Esophagus muscularis mucosa (tissue), 4 donors: ENCODE data around the gene CCDC88A. TPM values are rescaled to one million over a fixed set of nuclear protein-coding genes. Genes with fewer than 3 reads are reported as not detected.
"Not testable (repeated sequence)": the region's sequence is repeated elsewhere in the genome, so short reads cannot be mapped to it uniquely, and the experiment has no call there.

Source experiments
- DNase-seq: peaks from one replicate; pipeline ENCODE4 v3.0.0-alpha.2; 2017; ENCODE audit errors: extremely low spot score
- H3K27ac ChIP-seq, 4 donors: fragments of 200-600 bp; sonication (generic); replicated peaks in 1 of 4; 1 replicate in 3 of 4; 2 replicates in 1 of 4; pipeline ENCODE4 v1.5.1; 2016 to 2019; ENCODE audit warnings: mild to moderate bottlenecking in 1 of 4
- H3K27me3 ChIP-seq, 4 donors: fragments of 200-600 bp; sonication (generic); one replicate each; pipeline versions ENCODE4 v1.5.1 to v1.6.0; 2016 to 2019
- H3K36me3 ChIP-seq, 4 donors: fragments of 200-600 bp; sonication (generic); one replicate each; pipeline ENCODE4 v1.5.1; 2016 to 2019
- H3K4me1 ChIP-seq, 4 donors: fragments of 200-600 bp; sonication (generic); one replicate each; pipeline ENCODE4 v1.5.1; 2016 to 2019
- H3K4me3 ChIP-seq, 4 donors: fragments of 200-600 bp; sonication (generic); 1 replicate in 2 of 4; 2 replicates in 2 of 4; pipeline ENCODE4 v1.5.1; 2016 to 2019; ENCODE audit warnings: mild to moderate bottlenecking in 4 of 4, moderate library complexity in 1 of 4
- H3K9me3 ChIP-seq, 4 donors: fragments of 200-600 bp; sonication (generic); 1 replicate in 3 of 4; 2 replicates in 1 of 4; pipeline ENCODE4 v1.5.1; 2016 to 2019
- EP300 ChIP-seq: sonication (generic); formaldehyde crosslinking; IDR thresholded peaks from one replicate; pipeline ENCODE4 v1.6.1; 2017; ENCODE audit warnings: antibody characterized with exemption
- POLR2A ChIP-seq: fragments of 450-650 bp; IDR thresholded peaks from one replicate; pipeline ENCODE4 v1.6.1; 2017; ENCODE audit warnings: antibody characterized with exemption, moderate library complexity, mild to moderate bottlenecking, low read depth
- POLR2AphosphoS5 ChIP-seq, 2 donors: sonication (generic); formaldehyde crosslinking; IDR thresholded peaks; one replicate each; pipeline ENCODE4 v1.6.1; 2017; ENCODE audit warnings: antibody characterized with exemption in 2 of 2
- WGBS: methylation state at CpG from one replicate; pipeline ENCODE4 v1.1.5; 2018; 5-methylcytosine and 5-hydroxymethylcytosine counted together
- intact Hi-C: fragments of 100-400 bp; cut with DNase I; formaldehyde crosslinking; loops from one replicate; pipeline ENCODE4 v1.15.1; 2023
- total RNA-seq, 4 donors: library from RNA; depleted of rRNA; stranded (reverse); fragments of >200 nt; gene quantifications; one replicate each; pipeline versions ENCODE4 v1.1.0 to v1.2.1, GENCODE V29; 2016
- TF ChIP-seq, protein P1 (sequence below), 3 experiments: fragments of 200-600 bp in 2 of 3; fragments of 450-650 bp in 1 of 3; sonication (generic) in 2 of 3; IDR thresholded peaks; one replicate each; pipeline ENCODE4 v1.5.1; 2017 to 2019; ENCODE audit warnings: antibody characterized with exemption in 3 of 3, mild to moderate bottlenecking in 2 of 3, moderate library complexity in 1 of 3

CCDC88A gene
- total RNA-seq, 4 donors from 2014 or later: 29.7 to 58.6 (median 38.5) TPM

DNA sequence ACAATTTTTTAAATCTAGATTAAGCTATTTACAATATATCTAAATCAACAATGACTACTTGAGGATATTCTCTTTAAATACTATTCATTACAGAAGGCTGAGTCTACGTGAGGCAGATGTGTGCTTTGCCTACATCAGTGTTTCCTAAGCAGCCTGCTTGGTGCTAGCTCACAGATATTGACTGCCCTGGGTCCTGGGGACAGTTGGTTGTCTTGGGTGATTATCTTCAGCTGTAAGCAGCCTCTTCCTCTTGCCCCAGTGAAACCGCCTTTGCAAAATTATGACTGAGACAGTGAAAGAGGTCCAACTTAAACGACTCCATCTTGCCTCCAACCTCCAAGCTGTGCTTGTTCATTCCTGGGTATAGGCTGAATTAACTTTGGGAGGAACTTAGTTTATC, 39.6 kb upstream of the CCDC88A start:
- H3K36me3 ChIP-seq: no peaks in the 10 kb centered on the region
- H3K4me1 ChIP-seq: no peaks in the 10 kb centered on the region
- H3K9me3 ChIP-seq: no peaks in the 10 kb centered on the region
- 88% methylated on average over 3 of the region's 3 CpGs for WGBS
- no peak overlapping the region for H3K27ac ChIP-seq
- H3K4me3 ChIP-seq: no peak overlapping the region
- intact Hi-C loops: no loop called here
- no peaks in the 10 kb centered on the region for H3K27me3 ChIP-seq
- DNase-seq: no peak
- TF ChIP-seq POLR2A: no peak
- TF ChIP-seq, protein P1, sequence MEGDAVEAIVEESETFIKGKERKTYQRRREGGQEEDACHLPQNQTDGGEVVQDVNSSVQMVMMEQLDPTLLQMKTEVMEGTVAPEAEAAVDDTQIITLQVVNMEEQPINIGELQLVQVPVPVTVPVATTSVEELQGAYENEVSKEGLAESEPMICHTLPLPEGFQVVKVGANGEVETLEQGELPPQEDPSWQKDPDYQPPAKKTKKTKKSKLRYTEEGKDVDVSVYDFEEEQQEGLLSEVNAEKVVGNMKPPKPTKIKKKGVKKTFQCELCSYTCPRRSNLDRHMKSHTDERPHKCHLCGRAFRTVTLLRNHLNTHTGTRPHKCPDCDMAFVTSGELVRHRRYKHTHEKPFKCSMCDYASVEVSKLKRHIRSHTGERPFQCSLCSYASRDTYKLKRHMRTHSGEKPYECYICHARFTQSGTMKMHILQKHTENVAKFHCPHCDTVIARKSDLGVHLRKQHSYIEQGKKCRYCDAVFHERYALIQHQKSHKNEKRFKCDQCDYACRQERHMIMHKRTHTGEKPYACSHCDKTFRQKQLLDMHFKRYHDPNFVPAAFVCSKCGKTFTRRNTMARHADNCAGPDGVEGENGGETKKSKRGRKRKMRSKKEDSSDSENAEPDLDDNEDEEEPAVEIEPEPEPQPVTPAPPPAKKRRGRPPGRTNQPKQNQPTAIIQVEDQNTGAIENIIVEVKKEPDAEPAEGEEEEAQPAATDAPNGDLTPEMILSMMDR (IDR thresholded peaks at IDR 0.05): no peak
- no peak for TF ChIP-seq POLR2AphosphoS5 (IDR thresholded peaks at IDR 0.05)
- no peak for TF ChIP-seq EP300

DNA sequence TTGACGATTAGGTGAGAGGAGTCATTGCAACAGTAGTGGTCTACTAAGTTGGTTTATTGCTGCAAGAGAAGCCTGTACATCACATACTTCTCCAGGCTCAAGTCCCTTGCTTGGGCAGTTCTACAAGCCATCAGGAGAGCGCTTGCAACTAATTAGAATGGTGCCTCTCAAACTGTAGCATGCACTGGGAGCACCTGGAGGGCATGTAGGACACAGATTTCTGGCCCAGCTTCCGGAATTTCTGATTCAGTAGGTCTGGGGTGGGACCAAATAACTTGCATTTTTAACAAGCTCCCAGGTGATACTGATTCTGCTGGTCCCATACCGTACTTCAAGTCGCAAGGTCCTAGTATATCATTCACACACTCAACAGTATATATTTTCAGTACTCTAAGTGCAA, 34.5 kb upstream of the CCDC88A start:
- no peaks in the 10 kb centered on the region for H3K4me1 ChIP-seq
- H3K27me3 ChIP-seq: no peaks in the 10 kb centered on the region
- no peaks in the 10 kb centered on the region for H3K9me3 ChIP-seq
- intact Hi-C loops: no loop called here
- no peak for DNase-seq
- 87% methylated on average over 5 of the region's 5 CpGs for WGBS
- no peak overlapping the region for H3K4me3 ChIP-seq
- TF ChIP-seq POLR2AphosphoS5 (IDR thresholded peaks at IDR 0.05) (no peak), EP300 (no peak), POLR2A (no peak)
- TF ChIP-seq, protein P1 (IDR thresholded peaks at IDR 0.05): no peak
- no peak overlapping the region for H3K27ac ChIP-seq
- no peaks in the 10 kb centered on the region for H3K36me3 ChIP-seq

DNA sequence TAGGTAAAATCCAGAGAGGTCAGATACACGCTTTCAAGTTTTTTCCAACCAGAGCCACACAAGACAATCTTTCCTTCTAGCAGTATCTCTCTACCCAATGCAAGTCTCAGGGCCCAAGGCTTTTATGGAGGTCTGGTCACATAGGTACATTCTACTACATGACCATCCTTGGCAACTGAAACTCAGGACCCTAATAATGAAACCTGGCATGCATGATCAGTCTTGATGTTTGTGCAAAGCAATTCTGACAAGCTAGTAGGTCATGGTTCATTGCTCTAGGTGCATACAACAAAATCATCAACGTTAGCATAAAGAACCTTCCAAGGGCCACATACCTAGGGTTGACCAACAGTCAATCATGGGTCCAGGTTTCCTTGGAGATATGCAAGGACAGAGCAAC, 33.2 kb upstream of the CCDC88A start:
- H3K36me3 ChIP-seq: no peaks in the 10 kb centered on the region
- TF ChIP-seq POLR2AphosphoS5 (IDR thresholded peaks at IDR 0.05) (no peak), POLR2A (no peak), EP300 (no peak)
- TF ChIP-seq, protein P1 (IDR thresholded peaks at IDR 0.05): no peak
- H3K4me1 ChIP-seq: no peaks in the 10 kb centered on the region
- intact Hi-C loops: no loop called here
- no peak overlapping the region for H3K27ac ChIP-seq
- H3K27me3 ChIP-seq: no peaks in the 10 kb centered on the region
- 79% methylated on average over 2 of the region's 2 CpGs for WGBS
- DNase-seq: no peak
- H3K9me3 ChIP-seq: no peaks in the 10 kb centered on the region
- H3K4me3 ChIP-seq: no peak overlapping the region

DNA sequence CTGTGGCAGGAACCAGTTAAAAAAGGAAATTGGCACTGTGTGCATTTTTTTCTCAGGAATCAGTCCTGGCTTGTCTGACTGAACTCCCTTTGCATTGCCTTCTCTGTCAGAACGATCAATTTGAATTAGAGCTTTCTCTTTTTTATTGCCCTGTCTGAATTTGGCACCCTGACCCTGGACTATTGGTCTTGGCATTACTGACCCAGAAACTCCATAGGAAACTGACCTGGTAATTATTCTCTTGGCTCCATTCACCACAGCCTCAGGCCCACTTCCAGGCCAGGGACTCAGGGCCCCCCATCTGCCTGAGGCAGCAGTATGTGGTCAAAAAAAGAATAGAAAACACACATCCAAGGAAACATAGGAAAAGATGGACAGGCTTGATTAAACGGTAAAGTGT, 32.0 kb upstream of the CCDC88A start:
- no peak for DNase-seq
- no peaks in the 10 kb centered on the region for H3K36me3 ChIP-seq
- no peak overlapping the region for H3K4me3 ChIP-seq
- no peaks in the 10 kb centered on the region for H3K9me3 ChIP-seq
- no peaks in the 10 kb centered on the region for H3K4me1 ChIP-seq
- H3K27ac ChIP-seq: no peak overlapping the region
- intact Hi-C loops: no loop called here
- WGBS: 71% methylated on average over 2 of the region's 2 CpGs
- H3K27me3 ChIP-seq: no peaks in the 10 kb centered on the region
- TF ChIP-seq EP300 (no peak), POLR2AphosphoS5 (IDR thresholded peaks at IDR 0.05) (no peak), POLR2A (no peak)
- TF ChIP-seq, protein P1 (IDR thresholded peaks at IDR 0.05): no peak

DNA sequence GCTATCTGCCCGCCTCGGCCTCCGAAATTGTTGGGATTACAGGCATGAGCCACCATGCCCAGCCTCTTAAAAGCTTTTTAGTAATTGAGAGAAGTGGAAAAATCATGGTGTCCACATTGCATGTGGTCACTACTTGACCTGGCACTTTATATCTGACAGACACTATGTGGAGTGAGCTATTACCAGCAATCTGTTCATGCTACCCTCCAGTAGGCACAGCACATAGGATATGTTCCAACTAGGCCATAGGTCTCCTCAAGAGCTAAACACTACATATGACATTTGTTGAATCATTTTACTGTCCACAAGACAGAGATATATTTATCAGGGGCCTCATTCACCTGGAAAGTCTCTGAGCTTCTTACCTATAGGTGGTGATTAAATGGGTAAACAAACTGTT, 30.4 kb upstream of the CCDC88A start:
- H3K27ac ChIP-seq, DNase-seq, H3K9me3 ChIP-seq, H3K4me3 ChIP-seq, H3K4me1 ChIP-seq, H3K27me3 ChIP-seq, intact Hi-C loops, H3K36me3 ChIP-seq: not testable (repeated sequence)
- WGBS: 100% methylated on average over 3 of the region's 3 CpGs

DNA sequence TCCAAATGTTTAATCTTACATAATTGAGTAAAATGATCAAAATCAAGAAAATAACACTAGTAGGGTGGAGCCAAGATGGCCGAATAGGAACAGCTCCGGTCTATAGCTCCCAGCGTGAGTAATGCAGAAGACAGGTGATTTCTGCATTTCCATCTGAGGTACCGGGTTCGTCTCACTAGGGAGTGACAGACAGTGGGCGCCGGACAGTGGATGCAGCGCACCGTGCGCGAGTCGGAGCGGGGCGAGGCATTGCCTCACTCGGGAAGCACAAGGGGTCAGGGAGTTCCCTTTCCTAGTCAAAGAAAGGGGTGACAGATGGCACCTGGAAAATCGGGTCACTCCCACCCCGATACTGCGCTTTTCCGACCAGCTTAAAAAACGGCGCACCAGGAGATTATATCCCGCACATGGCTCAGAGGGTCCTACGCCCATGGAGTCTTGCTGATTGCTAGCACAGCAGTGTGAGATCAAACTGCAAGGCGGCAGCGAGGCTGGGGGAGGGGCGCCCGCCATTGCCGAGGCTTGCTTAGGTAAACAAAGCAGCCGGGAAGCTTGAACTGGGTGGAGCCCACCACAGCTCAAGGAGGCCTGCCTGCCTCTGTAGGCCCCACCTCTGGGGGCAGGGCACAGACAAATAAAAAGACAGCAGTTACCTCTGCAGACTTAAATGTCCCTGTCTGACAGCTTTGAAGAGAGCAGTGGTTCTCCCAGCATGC, 22.5 kb upstream of the CCDC88A start:
- H3K27me3 ChIP-seq, H3K4me3 ChIP-seq, intact Hi-C loops, H3K36me3 ChIP-seq, DNase-seq, H3K9me3 ChIP-seq, H3K27ac ChIP-seq, H3K4me1 ChIP-seq: not testable (repeated sequence)
- 96% methylated on average over 23 of the region's 29 CpGs for WGBS
